ENCODE results near the gene MAD2L2.

Gene MAD2L2

GRCh38 chr1:11654137-11654938 lies 26.6 kb downstream of the MAD2L2 start, which contains the start of the genes FBXO2 and FBXO44:
TSS of gene FBXO2 (minus strand) at chr1:11654429. CDS start at chr1:11654340, 89 bp downstream.
TSS of gene FBXO44 (plus strand) at chr1:11654877. CDS start at chr1:11655836, 959 bp downstream.
- DNase-seq (ENCODE audit: low read depth in 3 of 3, low spot score in 1 of 3) = peak; percentile 52 to 63 (median 56)

GRCh38 chr1:11653861-11654136 lies 27.1 kb downstream of the MAD2L2 start:
- DNase-seq (ENCODE audit: low read depth in 3 of 3, low spot score in 1 of 3) = no peak

GRCh38 chr1:11653101-11653860 lies 27.7 kb downstream of the MAD2L2 start:
- no peak for DNase-seq (ENCODE audit: low read depth in 3 of 3, low spot score in 1 of 3)

- no peak for DNase-seq (ENCODE audit: low read depth in 3 of 3, low spot score in 1 of 3)
Measured at GRCh38 chr1:11652203-11652780, 28.7 kb downstream of the MAD2L2 start.

GRCh38 chr1:11651017-11651416 lies 29.9 kb downstream of the MAD2L2 start:
- no peak for DNase-seq (ENCODE audit: low read depth in 3 of 3, low spot score in 1 of 3)

GRCh38 chr1:11650331-11650991 lies 30.5 kb downstream of the MAD2L2 start:
- peak; percentile 47 to 53 (median 48) for DNase-seq (ENCODE audit: low read depth in 3 of 3, low spot score in 1 of 3)

- no peak for DNase-seq (ENCODE audit: low read depth in 3 of 3, low spot score in 1 of 3)
Measured at GRCh38 chr1:11649624-11650330, 31.2 kb downstream of the MAD2L2 start.

GRCh38 chr1:11649237-11649623 lies 31.7 kb downstream of the MAD2L2 start:
- DNase-seq (ENCODE audit: low read depth in 3 of 3, low spot score in 1 of 3) = no peak

- peak in 1 of 3 donors; percentile 39 for DNase-seq (ENCODE audit: low read depth in 3 of 3, low spot score in 1 of 3)
Measured at GRCh38 chr1:11648732-11649158, 32.2 kb downstream of the MAD2L2 start.

- no peak for DNase-seq (ENCODE audit: low read depth in 3 of 3, low spot score in 1 of 3)
Measured at GRCh38 chr1:11648039-11648438, 32.9 kb downstream of the MAD2L2 start.

- no peak for DNase-seq (ENCODE audit: low read depth in 3 of 3, low spot score in 1 of 3)
Measured at GRCh38 chr1:11647333-11647732, 33.6 kb downstream of the MAD2L2 start.

GRCh38 chr1:11646317-11646716 lies 34.6 kb downstream of the MAD2L2 start:
- no peak for DNase-seq (ENCODE audit: low read depth in 3 of 3, low spot score in 1 of 3)

GRCh38 chr1:11645670-11646265 lies 35.2 kb downstream of the MAD2L2 start:
- peak in 2 of 3 donors; percentile 48 to 79 for DNase-seq (ENCODE audit: low read depth in 3 of 3, low spot score in 1 of 3)

GRCh38 chr1:11645270-11645669 lies 35.7 kb downstream of the MAD2L2 start:
- no peak for DNase-seq (ENCODE audit: low read depth in 3 of 3, low spot score in 1 of 3)

GRCh38 chr1:11643782-11644181 lies 37.2 kb downstream of the MAD2L2 start:
- DNase-seq (ENCODE audit: low read depth in 3 of 3, low spot score in 1 of 3) = no peak

GRCh38 chr1:11642418-11643017 lies 38.4 kb downstream of the MAD2L2 start:
- peak in 2 of 3 donors; percentile 46 to 48 for DNase-seq (ENCODE audit: low read depth in 3 of 3, low spot score in 1 of 3)

- no peak for DNase-seq (ENCODE audit: low read depth in 3 of 3, low spot score in 1 of 3)
Measured at GRCh38 chr1:11641776-11642305, 39.1 kb downstream of the MAD2L2 start.

GRCh38 chr1:11640944-11641343 lies 40.0 kb downstream of the MAD2L2 start:
- DNase-seq (ENCODE audit: low read depth in 3 of 3, low spot score in 1 of 3) = no peak

- DNase-seq (ENCODE audit: low read depth in 3 of 3, low spot score in 1 of 3) = no peak
Measured at GRCh38 chr1:11640101-11640500, 40.8 kb downstream of the MAD2L2 start.

GRCh38 chr1:11639372-11639771 lies 41.6 kb downstream of the MAD2L2 start:
- no peak for DNase-seq (ENCODE audit: low read depth in 3 of 3, low spot score in 1 of 3)
